GM21786 (cell line): ENCODE data around the gene PTGFRN.

Experiments
- ATAC-seq: cut with Tn5 transposase; IDR thresholded peaks from one replicate; pipeline ENCODE4 v1.9.1; 2021; ENCODE audit not compliant: unreplicated experiment

The PTGFRN gene

DNA sequence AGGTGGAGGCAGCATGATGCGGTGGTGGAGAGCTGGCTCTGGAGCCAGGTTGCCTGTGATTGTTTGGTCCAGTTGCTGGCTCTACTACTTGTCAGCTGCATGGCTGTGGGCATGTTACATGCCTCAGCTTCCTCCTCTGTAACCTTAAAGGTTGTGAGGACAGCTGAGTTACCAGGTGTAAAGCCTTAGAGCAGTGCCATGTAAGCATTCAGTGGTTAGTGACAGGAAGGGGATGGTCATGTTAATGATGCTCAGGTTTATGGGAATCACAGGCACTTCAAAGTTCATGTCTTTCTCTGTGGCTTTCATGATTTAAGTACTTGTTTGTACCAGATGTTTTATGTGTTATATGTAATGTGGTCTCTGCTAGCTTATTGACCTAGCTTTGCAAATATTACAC is 32.6 kb downstream of the PTGFRN start:
- no peak for ATAC-seq

DNA sequence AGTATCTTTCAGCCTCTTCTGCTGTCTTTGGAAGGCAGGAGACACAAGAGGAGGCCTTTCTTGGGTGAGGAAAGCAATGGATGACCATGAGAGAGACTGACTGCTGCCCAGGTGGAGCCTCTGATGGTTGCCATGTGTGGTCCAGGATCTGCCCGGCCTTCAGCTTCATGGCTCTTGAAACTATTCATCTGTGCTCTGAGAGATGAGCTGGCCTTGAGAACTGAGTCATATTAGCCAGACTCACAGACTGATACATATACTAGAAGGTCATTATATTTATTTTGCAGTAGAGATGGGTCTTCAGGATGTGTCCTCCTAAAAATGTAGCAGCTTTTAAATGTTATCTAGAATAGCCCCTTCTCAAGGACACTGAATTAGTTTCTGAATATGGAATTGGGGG is 33.7 kb downstream of the PTGFRN start:
- no peak for ATAC-seq

DNA sequence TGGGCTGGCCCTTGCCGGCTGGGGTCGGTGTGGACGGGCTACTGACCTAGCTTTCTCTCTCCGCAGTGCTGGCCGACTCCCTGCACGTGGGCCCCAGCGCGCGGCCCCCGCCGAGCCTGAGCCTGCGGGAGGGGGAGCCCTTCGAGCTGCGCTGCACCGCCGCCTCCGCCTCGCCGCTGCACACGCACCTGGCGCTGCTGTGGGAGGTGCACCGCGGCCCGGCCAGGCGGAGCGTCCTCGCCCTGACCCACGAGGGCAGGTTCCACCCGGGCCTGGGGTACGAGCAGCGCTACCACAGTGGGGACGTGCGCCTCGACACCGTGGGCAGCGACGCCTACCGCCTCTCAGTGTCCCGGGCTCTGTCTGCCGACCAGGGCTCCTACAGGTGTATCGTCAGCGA is 34.9 kb downstream of the PTGFRN start:
- ATAC-seq = no peak

DNA sequence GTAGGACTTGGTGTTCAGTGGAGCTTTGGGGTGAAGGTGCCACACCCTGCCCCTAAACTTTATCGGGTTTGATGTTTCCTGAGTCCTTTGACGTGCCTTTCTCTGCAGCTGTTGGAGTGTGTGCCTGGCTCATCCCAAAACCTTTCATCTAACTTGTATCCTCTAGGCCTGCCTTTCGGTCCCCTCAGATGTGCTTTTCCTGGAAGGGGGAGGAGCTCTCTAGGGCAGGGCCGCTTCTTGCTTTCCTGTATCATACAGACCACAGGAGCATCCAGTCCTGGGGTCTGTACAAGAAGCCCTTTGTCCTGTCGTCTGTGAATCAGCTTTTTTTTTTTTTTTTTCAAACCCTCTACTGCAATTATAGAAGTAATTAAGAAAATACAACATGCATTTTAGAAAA is 35.7 kb downstream of the PTGFRN start:
- no peak for ATAC-seq

DNA sequence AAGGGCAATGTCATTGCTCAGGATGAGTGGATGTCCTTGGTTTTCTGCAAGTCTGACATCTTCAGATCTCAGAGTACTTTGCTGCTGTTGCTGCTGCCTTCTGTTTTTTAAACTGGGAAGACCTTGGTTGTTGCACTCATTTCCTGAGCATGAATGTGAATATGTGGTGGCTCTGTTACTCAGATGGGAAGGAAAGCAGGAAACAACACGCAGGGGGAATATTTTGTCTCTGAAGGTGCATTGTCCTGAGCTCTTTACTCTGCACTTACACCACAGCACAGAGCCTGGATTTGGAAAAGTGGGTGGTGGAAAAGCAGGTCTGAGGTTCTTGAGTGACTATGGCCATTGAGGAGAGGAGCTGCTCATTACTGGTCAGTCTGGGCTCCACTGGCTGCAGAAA is 36.3 kb downstream of the PTGFRN start:
- ATAC-seq = no peak

DNA sequence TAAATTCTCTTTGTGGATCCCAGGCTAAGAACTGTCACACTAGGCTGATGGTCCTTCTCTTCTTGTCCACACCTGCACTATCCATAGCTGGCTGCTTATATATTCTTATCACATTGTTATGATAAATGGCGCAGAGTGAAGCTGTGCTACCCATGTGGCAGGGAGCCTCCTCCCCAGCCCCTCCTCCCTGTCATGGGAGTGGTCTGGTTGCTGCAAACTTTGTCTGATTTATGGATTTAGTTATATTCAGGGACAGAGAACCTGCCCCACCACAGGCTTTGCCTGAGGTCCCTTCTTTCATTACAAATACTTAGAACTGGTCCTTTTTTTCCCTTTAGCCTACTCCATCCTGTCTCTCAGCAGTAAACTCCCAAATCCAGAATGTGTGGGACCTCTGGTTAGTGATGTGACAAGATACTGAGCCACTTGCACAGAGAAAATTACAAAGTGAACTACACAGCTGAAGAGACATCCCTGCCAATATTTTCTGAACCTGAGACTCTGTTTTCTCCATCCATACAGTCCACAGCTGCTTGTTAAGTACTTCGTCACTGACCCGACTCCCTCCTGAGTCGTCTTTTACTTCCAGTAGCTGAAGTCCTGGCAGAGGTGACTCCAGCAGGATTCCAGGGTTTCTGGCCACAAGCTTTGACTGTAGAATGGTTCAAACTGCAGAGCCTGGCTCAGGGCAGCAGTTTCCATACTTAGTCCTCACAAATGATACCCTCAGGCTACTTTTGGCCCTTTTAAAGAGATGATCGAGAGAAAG is 37.6 kb downstream of the PTGFRN start:
- no peak for ATAC-seq

DNA sequence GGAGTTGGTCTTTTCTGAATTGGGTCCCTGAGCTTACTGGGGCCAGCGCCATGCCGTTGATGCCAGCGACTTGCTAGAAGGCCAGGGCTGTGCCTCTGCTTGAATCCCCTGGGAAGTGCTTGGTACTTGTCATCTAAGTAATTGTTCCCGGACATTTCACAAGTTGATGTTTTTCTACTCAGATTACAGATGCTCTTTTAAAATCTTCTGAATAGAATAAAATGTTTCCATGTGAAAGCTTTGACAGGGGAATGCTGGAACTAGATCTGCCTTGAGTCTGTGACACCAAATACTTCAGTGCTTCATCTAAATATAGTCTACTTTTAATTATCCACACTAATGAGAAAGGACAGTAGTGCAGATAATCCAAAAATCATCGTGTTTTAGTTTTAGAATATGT is 38.3 kb downstream of the PTGFRN start:
- ATAC-seq = no peak

DNA sequence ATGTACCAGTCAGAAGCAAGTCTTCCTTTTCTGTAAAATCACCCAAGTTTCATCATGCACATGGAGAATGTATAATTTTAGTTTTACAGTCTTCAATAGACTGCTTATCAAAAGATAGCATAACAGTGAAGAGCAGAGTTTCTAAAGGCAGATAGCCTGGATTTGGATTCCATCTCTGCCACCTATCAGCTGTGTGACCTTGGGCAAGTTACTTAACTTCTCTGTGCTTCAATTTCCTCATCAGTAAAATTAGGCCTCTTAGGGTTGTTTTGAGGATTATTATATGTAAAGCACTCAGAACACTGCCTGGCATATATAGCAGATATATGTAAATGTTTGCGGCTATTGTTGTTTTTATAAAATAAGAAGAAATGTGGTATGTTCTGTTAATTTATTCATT is 38.9 kb downstream of the PTGFRN start:
- no peak for ATAC-seq

DNA sequence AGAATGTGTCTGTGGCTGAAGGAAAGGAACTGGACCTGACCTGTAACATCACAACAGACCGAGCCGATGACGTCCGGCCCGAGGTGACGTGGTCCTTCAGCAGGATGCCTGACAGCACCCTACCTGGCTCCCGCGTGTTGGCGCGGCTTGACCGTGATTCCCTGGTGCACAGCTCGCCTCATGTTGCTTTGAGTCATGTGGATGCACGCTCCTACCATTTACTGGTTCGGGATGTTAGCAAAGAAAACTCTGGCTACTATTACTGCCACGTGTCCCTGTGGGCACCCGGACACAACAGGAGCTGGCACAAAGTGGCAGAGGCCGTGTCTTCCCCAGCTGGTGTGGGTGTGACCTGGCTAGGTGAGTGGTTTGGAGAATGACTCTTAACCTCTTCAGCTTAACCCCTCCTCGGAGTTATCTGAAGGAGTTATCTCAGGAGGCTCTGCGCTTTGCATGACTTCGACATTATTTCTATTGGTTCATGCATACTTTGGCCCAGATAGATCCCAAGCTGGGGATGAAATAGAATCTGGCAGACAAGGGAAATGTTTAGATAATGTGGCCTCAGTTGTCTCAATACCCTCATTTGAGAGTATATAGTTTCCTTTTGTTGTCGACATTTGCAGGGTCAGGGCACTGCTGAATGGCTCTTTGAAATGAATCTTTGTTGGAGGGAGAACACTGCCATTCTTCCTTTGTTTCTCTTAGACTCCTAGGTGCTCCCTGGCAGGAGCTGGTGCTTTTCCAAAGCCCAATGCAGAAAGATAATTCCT is 39.7 kb downstream of the PTGFRN start:
- no peak for ATAC-seq

DNA sequence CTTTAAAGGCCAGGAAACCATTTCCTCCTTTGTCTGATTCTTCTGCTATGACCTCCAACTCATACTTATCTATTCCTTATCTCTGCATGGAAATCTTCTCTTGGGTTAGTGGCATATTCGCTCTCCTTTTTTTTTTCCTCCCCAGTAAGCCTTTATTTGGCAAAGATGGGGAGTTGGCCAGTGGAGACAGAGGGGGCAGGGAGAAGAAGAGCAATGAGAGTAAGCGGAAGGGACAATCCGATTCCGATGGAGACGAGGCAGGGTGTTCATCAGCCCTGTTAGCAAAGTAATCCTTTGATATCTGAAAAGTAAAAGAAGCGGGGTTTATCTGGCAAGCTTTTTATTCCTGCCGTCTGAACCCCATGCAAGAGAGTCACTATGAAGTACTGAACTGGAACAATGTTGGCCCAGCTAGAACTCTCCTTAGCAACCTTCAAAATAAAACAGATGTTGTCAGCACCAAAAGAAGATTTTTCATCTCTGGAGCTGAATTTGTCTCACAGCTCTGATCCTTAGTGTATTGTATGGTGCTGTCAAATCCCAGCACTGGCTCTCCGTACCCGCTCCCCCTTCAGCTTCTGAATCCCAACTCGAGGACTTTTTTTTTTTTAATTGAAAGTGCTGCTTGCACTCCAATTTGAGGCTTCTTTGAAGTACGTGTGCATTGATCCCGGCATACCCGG is 40.9 kb downstream of the PTGFRN start:
- no peak for ATAC-seq

DNA sequence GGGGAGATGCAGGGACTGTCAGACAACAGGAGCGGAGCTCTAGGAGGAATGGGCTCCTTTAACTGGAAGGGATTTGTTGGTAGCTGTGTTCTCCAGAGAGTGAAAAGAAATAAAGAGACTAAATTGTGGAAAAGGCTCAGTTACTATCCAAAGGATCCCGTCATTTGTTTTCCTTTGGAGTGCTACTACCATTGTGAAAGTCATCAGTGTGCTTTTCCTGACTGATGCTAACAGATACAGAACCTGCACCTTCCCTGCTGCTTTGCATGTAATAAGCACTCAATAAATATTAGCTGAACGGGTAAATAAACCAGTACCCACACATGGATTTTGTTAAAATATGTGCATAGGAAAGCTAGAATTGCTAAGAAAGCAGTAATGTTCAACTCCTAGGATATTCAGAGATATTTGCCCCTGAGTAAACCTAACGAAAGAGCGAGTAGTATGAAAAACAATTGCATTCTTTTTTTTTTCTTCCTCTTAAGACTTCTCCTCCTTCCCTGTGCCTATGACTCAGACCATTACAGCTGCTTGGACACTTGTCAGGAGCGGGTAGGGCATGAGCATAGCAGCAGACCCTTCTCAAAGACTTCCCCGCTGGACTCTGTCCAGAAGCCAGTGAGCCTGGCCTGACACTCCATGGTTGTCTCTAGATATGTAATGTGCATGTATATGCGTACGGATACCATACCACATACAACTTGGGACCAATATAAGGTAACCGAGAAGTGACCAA is 41.7 kb downstream of the PTGFRN start:
- ATAC-seq = no peak

DNA sequence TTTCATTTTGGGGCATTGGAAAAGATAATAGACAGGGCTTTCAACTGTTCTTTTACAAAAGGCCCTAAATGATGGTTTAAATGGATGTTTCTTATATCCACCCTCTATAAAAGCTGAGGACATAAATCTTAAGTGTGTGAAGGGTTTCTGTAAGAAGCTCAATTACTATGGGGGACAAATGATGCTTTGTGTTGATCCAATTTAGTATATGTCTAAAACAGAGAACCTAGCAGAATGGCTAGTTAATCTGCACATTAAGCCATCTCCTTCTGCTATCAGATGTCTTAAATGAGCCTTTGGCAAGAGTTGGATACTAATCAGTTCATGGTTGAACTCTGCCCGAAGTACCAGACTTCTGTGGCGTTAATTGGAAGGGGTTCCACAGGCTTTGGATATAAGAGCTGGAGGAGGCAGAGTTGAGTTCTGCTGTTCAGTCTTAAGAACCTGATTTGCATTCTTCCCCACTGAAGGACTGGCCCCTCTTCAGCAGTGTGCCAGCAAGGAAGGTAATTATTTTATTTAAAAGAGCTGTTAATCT is 43.1 kb downstream of the PTGFRN start:
- no peak for ATAC-seq

DNA sequence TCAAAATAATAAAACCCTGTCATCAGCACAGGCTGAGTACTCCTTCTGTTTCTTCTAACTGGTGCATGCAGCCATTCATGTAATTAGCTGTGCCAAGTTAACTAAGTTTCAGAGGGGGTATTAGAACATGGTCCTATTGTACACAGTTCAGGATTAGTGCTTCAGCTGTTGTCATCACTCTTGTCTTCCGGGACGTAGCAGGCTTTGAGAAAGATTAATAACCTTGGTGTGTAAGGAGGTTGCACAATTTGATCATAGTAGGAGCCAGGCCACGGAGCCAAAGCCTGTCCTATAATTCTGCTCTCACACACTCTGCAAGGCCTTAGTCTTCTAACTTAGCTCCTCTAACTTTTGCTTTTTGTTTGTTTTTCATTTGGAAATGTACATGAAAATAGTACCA is 44.7 kb downstream of the PTGFRN start:
- ATAC-seq = no peak

DNA sequence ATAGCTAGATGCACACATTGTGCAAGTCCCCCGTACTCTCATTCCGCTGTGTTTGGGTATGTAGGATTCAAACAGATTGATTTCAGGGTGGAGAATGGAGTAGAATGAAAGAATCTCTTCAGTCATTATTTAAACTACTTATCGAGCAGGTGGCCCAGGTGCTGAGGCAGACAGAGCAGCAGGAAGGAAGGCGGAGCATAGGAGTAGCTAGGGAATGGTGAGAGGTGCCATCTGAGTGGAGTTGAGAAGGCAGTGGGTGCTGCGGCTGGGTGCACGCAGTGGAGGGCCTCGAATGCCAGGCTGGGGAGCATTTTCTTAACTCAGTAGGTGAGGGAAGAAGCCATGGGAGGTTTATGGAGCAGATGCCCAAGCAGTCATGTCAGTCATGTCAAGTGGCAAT is 46.7 kb downstream of the PTGFRN start:
- ATAC-seq = no peak

DNA sequence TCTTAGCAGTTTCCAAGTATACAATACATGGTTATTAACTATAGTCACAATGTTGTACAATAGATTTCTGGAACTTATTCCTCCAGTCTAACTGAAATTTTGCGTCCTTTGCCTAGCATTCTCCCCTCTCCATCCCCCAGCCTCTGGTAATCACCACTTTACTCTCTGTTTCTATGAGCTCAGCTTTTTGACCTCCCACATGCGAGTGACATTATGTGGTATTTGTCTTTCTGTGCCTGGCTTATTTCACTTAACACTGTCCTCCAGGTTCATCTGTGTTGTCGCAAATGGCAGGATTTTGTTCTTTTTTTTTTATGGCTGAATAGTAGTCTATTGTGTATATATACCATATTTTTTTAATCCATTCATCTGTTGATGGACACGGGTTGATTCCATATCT is 47.9 kb downstream of the PTGFRN start:
- no peak for ATAC-seq

DNA sequence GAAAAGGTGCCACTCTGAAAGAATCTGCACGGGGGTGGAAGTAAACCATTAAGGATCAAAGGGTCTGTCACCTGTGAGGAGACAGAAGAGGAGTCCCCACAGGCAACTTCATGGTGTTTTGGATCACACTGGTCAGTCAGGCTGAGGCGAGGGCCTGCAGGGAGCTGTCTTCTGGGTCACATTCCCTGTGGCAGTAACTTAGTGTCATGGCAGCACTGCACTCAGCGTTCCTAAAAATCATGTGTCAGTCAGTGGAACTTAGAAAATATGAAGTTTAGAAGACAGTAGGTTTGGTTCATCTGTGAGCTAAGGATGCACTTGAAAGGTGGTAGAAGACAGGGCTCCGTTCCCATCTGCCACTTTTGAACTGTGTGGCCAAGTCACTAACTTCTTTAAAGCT is 48.4 kb downstream of the PTGFRN start:
- ATAC-seq = no peak

DNA sequence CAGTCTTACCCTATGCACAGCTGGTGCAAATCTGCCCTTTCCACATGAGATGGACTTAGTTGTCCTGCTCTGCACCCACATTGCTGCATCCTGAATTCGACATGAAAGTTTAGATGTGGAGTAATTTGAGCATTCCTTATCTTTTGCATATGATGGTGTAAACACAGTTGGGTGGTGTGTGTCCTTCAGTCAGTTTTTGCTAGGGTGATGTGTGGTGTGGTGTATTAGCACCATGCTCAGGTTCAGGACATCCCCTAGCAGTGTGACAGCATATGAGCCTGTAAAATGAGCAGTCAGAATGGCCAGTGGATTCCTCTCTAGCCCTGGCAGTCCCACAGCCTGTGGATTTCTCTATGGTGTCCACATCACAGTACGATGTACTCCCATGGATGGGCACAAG is 49.3 kb downstream of the PTGFRN start:
- no peak for ATAC-seq

DNA sequence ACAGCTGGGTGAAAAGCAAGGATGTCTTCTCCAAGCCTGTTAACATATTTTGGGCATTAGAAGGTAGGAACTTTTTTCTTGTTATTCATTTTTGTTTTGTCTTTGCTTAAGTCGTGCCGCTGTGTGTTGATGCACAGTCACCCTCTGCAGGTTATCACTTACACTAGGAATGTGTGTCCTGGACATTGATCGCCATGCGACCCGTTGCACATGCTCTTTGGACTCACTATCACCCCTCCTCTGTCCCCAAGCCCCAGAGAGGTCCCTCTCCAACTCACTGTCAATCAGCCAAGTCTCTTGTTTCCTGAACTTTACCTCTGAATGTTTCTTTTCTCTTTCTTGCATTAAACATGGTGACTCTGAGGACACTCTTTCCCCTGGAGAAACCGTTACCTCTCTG is 51.9 kb downstream of the PTGFRN start:
- no peak for ATAC-seq

DNA sequence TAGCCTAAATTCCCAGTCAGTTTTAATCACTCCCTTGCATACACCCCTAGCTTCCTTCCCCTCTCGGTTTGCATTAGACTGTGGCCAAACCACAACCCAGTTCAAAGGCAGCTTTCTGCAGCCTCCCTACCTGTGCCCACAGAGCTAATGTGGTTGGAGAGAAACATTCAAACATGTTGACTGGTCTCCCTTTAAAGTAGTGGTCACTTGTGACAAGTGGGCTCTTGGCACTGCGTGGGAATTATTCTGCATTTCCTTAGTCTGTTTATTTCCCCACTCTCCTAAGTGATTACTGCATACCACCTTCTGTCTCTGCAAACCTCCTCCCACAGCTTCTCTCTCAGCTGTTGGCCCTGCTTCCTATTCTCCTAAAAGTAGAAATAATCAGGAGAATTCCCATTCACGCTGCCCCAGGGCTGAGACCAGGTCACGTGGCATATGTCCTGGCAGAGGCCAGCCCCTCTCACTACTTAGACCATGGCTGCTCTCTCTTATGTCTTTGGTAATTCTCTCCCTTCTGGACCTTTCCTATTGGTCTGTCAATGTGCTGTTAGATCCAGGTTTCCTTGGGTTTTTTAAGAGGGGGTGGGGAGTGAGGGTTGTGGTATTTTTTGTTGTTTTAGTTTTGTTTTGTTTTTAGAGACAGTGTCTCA is 53.4 kb downstream of the PTGFRN start:
- ATAC-seq = no peak

DNA sequence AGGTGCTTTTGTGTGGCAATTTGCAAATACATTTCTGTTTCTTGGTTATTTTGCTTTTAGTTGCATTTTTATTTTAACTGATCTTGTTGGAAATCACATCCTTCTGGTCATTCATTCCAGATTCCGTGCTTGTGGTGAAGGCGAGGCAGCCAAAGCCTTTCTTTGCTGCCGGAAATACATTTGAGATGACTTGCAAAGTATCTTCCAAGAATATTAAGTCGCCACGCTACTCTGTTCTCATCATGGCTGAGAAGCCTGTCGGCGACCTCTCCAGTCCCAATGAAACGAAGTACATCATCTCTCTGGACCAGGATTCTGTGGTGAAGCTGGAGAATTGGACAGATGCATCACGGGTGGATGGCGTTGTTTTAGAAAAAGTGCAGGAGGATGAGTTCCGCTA is 57.1 kb downstream of the PTGFRN start:
- no peak for ATAC-seq

DNA sequence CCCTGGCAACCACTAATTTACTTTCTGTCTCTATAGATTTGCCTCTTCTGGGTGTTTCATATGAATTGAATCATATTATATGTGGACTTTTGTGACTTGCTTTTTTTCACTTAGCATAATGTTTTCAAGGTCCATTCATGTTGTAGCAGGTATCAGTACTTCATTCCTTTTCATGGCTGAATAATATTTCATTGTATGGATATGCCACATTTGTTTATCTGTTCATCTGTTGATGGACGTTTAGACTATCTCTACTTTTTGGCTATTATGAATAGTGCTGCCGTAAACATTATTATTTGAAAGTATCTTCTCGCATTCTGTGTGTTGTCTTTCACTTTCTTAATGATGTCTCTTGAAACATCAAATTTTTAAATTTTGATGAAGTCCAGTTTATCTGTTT is 59.0 kb downstream of the PTGFRN start:
- ATAC-seq = no peak
